WI38 (cell line): ENCODE data around the gene TCEA2.

ENCODE experiments used
- H3K4me3 ChIP-seq: 2 replicates; pipeline ENCODE4 v1.5.1; 2011; ENCODE audit warnings: low read depth, mild to moderate bottlenecking, control low read depth, low read length
- CTCF ChIP-seq: IDR thresholded peaks from 2 replicates; pipeline ENCODE4 v1.5.1; 2012; ENCODE audit warnings: low read depth, mild to moderate bottlenecking, control low read depth, low read length

The TCEA2 gene

GRCh38 chr20:64074963-64075362, 12.0 kb downstream of the TCEA2 start:
- no peak for TF ChIP-seq CTCF
- no peak overlapping the region for H3K4me3 ChIP-seq

- no peak for TF ChIP-seq CTCF
- no peak overlapping the region for H3K4me3 ChIP-seq
Measured at GRCh38 chr20:64075556-64075955, 12.6 kb downstream of the TCEA2 start.

GRCh38 chr20:64076061-64076997, 13.3 kb downstream of the TCEA2 start:
- no peak for TF ChIP-seq CTCF
- no peak overlapping the region for H3K4me3 ChIP-seq

GRCh38 chr20:64077094-64077493, 14.1 kb downstream of the TCEA2 start:
- TF ChIP-seq CTCF, result no peak
- no peak overlapping the region for H3K4me3 ChIP-seq

GRCh38 chr20:64077541-64077875, 14.5 kb downstream of the TCEA2 start:
- no peak overlapping the region for H3K4me3 ChIP-seq
- TF ChIP-seq CTCF, result no peak

GRCh38 chr20:64077876-64078551, 15.0 kb downstream of the TCEA2 start:
- no peak for TF ChIP-seq CTCF
- no peak overlapping the region for H3K4me3 ChIP-seq

- H3K4me3 ChIP-seq, result peak overlapping the region; percentile 78
- TF ChIP-seq CTCF, result no peak
Measured at GRCh38 chr20:64078934-64079272, 15.9 kb downstream of the TCEA2 start.
